Activated B cell treated with CpG ODN at 0.5 μM for 24 hours (primary cell): ENCODE data around the gene USP35. TPM values are rescaled to one million over a fixed set of nuclear protein-coding genes. Genes with fewer than 3 reads are reported as not detected.
"Not testable (repeated sequence)": the region's sequence is repeated elsewhere in the genome, so short reads cannot be mapped to it uniquely, and the experiment has no call there.

Experiments used
- ATAC-seq: fragments of 200-7000 bp; cut with Tn5 transposase; one replicate; pipeline ENCODE4 v1.10.0; 2021; ENCODE audit warnings: low read depth, mild to moderate bottlenecking, moderate library complexity
- CTCF ChIA-PET: fragments of 350-600 bp; sonication (Branson Sonifier 250); formaldehyde crosslinking; loops from one replicate; lab custom pipeline; 2021; ENCODE audit warnings: antibody characterized with exemption; lab: Charles Lee
- POLR2A ChIA-PET: fragments of 350-600 bp; sonication (Branson Sonifier 250); formaldehyde crosslinking; loops from one replicate; lab custom pipeline; 2021; ENCODE audit warnings: antibody characterized with exemption; lab: Charles Lee
- DNase-seq: peaks from one replicate; pipeline ENCODE4 v3.0.0; 2022
- H3K27ac Mint-ChIP-seq: one replicate; pipeline ENCODE4 v1.8.0; 2020; ENCODE audit warnings: mixed read lengths
- H3K27me3 Mint-ChIP-seq: one replicate; pipeline ENCODE4 v1.8.0; 2021; ENCODE audit warnings: mixed read lengths
- H3K36me3 Mint-ChIP-seq: one replicate; pipeline ENCODE4 v1.8.0; 2021; ENCODE audit warnings: low read depth, mixed read lengths
- H3K4me1 Mint-ChIP-seq: one replicate; pipeline ENCODE4 v1.8.0; 2021; ENCODE audit warnings: mixed read lengths
- H3K4me3 Mint-ChIP-seq: one replicate; pipeline ENCODE4 v1.8.0; 2020; ENCODE audit warnings: mild to moderate bottlenecking, mixed read lengths
- H3K9me3 Mint-ChIP-seq: one replicate; pipeline ENCODE4 v1.8.0; 2020; ENCODE audit warnings: mixed read lengths
- intact Hi-C: fragments of 100-400 bp; cut with micrococcal nuclease; formaldehyde crosslinking; loops from one replicate; pipeline ENCODE4 v1.15.1; 2024
- total RNA-seq: library from RNA; stranded (reverse); gene quantifications from 2 replicates; pipeline ENCODE4 v1.2.3, GENCODE V29; 2022
- TF ChIP-seq, protein P1 (sequence below): fragments of 200-600 bp; IDR thresholded peaks from one replicate; pipeline ENCODE4 v1.8.0; 2022; ENCODE audit warnings: antibody characterized with exemption, mild to moderate bottlenecking

The USP35 gene
- total RNA-seq, 1 donor from 2014 or later, result 4.9 TPM

DNA sequence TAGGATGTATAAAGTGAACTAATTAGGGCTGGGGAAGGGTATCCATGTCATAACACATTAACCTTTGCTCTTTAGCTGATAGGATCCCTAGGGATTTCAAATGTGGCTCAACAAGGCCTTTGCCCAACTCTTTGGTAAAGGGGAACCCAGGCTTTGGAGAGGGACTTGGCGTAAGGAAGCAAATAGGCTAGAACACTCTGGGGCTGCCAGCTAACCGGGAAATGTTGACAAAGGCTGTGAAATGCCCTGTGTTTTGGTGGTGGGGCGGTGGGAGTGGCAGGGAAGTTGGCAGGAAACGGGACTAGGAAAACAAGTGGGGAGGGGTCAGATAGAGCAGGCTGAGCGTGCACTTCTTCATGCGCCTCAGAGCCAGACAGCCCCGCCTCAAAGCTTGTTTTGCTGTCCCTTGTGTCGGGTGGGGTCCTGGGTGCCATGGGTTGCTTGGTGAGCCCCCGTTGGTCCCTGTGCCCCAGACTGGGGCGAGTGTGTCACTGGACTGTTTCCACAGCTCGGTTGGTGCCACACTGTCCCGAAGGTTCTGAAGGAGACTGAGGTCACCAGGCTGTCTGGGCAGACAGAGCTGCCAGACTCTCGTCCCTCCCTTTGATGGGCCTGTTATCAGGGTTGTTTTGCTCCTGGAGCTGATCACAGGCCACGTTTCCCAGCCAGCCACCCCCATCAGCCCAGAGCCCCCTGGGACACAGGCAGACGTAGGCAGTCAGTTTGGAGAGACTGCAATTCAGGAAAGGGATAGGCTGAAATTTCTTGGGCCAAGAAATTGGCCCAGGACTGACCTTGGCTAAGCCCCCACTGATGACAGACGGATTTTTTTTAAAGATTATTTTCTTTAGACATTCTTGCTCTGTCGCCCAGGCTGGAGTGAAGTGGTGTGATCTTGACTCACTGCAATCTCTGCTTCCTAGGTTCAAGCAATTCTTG lies 19.9 kb upstream of the USP35 start:
- no peak overlapping the region for H3K4me3 Mint-ChIP-seq

DNA sequence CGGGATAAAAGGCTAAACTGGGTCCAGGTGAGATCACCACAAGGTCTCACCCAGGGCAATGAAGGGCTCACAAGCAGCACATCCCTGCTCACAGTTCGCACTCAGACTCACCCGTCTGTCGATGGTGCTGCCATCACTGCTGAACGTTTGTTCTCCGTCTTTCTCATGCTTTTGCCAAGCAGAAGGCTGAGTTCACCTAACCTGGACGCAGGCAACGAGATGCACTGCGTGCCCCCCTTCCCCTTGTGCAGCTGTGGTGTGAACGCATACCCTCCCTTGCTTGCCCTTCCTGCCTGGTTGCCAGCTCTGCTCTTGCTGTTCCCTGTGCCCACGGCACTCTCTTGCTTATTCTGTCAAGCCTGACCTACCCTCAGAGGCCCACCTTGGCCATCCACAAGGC lies 18.3 kb upstream of the USP35 start:
- H3K9me3 Mint-ChIP-seq, result no peaks in the 10 kb centered on the region
- CTCF ChIA-PET, result no interaction called here
- no peak overlapping the region for H3K27ac Mint-ChIP-seq
- no peak overlapping the region for H3K4me3 Mint-ChIP-seq
- no peaks in the 10 kb centered on the region for H3K4me1 Mint-ChIP-seq
- ATAC-seq, result no peak
- H3K36me3 Mint-ChIP-seq, result peaks cover 21% of the 10 kb centered on the region
- POLR2A ChIA-PET, result no interaction called here
- no peaks in the 10 kb centered on the region for H3K27me3 Mint-ChIP-seq
- intact Hi-C loops, result no loop called here
- DNase-seq, result no peak
- TF ChIP-seq, protein P1, sequence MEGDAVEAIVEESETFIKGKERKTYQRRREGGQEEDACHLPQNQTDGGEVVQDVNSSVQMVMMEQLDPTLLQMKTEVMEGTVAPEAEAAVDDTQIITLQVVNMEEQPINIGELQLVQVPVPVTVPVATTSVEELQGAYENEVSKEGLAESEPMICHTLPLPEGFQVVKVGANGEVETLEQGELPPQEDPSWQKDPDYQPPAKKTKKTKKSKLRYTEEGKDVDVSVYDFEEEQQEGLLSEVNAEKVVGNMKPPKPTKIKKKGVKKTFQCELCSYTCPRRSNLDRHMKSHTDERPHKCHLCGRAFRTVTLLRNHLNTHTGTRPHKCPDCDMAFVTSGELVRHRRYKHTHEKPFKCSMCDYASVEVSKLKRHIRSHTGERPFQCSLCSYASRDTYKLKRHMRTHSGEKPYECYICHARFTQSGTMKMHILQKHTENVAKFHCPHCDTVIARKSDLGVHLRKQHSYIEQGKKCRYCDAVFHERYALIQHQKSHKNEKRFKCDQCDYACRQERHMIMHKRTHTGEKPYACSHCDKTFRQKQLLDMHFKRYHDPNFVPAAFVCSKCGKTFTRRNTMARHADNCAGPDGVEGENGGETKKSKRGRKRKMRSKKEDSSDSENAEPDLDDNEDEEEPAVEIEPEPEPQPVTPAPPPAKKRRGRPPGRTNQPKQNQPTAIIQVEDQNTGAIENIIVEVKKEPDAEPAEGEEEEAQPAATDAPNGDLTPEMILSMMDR, result no peak

More for the DNA sequence above, 19.9 kb upstream of the USP35 start:
- Mint-ChIP-seq H3K4me1 (no peaks in the 10 kb centered on the region), H3K9me3 (no peaks in the 10 kb centered on the region), H3K27ac (no peak overlapping the region), H3K36me3 (peaks cover 15% of the 10 kb centered on the region), H3K27me3 (no peaks in the 10 kb centered on the region)
- POLR2A ChIA-PET, result no interaction called here
- ATAC-seq (no peak), DNase-seq (no peak)
- intact Hi-C loops, result no loop called here
- CTCF ChIA-PET, result no interaction called here
- TF ChIP-seq, protein P1, result no peak

DNA sequence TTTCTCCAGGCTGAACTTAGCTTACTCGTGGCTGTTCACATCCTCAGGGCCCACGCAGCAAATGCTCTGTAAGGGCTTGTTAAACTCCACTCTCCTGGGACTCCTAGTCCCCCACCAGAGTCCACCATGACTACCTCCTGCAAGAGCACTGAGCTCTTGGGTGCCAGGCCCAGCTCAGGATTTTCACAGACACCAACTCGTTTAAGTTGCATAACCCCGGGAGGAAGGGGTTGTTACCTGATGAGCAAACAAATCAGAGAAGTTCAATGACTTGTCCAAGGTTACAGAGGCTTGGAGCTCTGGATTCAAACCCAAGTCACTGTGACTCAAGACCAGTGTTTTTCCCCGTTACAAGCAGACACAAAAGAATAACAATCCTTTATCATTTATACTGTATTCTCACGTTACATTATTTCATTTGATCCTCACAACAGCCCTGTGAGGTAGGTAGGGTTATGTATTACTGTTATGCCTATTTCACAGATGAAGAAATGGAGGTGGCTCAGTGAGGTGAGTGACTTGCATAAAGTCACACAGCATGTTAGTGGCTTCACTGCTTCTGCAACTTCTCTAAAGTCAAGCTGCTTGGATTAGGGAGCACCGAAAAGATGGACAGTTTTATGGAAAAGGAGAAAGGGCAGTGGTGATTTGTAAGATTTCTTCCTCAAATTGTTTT lies 17.7 kb upstream of the USP35 start:
- H3K27me3 Mint-ChIP-seq, result no peaks in the 10 kb centered on the region
- no peaks in the 10 kb centered on the region for H3K4me1 Mint-ChIP-seq
- ChIA-PET POLR2A (no interaction called here), CTCF (no interaction called here)
- ATAC-seq (no peak), DNase-seq (no peak)
- H3K27ac Mint-ChIP-seq, result no peak overlapping the region
- H3K9me3 Mint-ChIP-seq, result no peaks in the 10 kb centered on the region
- H3K36me3 Mint-ChIP-seq, result peaks cover 21% of the 10 kb centered on the region
- H3K4me3 Mint-ChIP-seq, result no peak overlapping the region
- intact Hi-C loops, result no loop called here
- TF ChIP-seq, protein P1, result no peak

DNA sequence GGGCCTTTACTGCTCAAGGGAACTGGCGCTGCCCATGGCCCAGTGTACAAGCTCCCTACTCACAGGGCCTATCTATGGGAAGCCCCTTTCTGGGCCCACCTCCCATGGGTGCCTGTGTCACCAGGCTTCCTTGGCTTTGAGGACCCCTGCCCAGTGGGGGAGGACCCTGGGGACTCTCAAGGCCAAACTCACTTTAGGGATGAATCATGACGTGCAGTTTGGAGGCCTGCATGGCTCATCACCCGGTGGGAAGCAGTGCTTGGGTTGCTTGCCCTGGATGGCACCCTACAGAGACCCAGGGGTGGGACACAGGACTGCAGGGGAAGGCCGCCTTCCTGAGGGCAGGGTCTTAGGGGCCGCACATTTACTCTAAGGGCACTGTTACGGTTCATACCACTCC lies 16.8 kb upstream of the USP35 start:
- intact Hi-C loops, result no loop called here
- ATAC-seq (no peak), DNase-seq (no peak)
- TF ChIP-seq, protein P1, result no peak
- no peaks in the 10 kb centered on the region for H3K27me3 Mint-ChIP-seq
- H3K9me3 Mint-ChIP-seq, result no peaks in the 10 kb centered on the region
- no peak overlapping the region for H3K27ac Mint-ChIP-seq
- peaks cover 25% of the 10 kb centered on the region for H3K36me3 Mint-ChIP-seq
- CTCF ChIA-PET, result no interaction called here
- POLR2A ChIA-PET, result no interaction called here
- no peak overlapping the region for H3K4me3 Mint-ChIP-seq
- no peaks in the 10 kb centered on the region for H3K4me1 Mint-ChIP-seq

DNA sequence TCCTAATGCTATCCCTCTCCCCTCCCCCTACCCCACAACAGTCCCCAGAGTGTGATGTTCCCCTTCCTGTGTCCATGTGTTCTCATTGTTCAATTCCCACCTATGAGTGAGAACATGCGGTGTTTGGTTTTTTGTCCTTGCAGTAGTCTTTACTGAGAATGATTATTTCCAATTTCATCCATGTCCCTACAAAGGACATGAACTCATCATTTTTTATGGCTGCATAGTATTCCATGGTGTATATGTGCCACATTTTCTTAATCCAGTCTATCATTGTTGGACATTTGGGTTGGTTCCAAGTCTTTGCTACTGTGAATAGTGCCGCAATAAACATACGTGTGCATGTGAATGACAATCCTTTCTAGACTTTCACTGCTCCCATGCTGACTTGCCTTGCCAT lies 12.9 kb upstream of the USP35 start:
- H3K36me3 Mint-ChIP-seq, result peaks cover 29% of the 10 kb centered on the region
- CTCF ChIA-PET, H3K27me3 Mint-ChIP-seq, DNase-seq, ATAC-seq, H3K9me3 Mint-ChIP-seq, H3K27ac Mint-ChIP-seq, H3K4me3 Mint-ChIP-seq, intact Hi-C loops, POLR2A ChIA-PET, H3K4me1 Mint-ChIP-seq: not testable (repeated sequence)
